T-helper 17 cell (primary cell): ENCODE data around the gene MAGI2. TPM values are rescaled to one million over a fixed set of nuclear protein-coding genes. Genes with fewer than 3 reads are reported as not detected.
"Not testable (repeated sequence)": the region's sequence is repeated elsewhere in the genome, so short reads cannot be mapped to it uniquely, and the experiment has no call there.

Source experiments
- ATAC-seq: fragments of 150-1000 bp; cut with Tn5 transposase; 2 replicates; pipeline ENCODE4 v1.10.0; 2021; ENCODE audit warnings: mild to moderate bottlenecking, moderate library complexity
- DNase-seq, 3 donors: peaks; one replicate each; pipeline versions ENCODE4 v3.0.0 to v3.0.0-alpha.2; 2020 to 2021
- H3K9me3 ChIP-seq: one replicate; pipeline ENCODE4 v1.7.0; 2013; ENCODE audit warnings: low read length, mild to moderate bottlenecking; ENCODE audit not compliant: control insufficient read depth, poor library complexity, severe bottlenecking
- H3K27ac Mint-ChIP-seq: one replicate; pipeline ENCODE4 v1.8.0; 2022; ENCODE audit warnings: mild to moderate bottlenecking, moderate library complexity, mixed read lengths
- H3K27me3 Mint-ChIP-seq: one replicate; pipeline ENCODE4 v1.8.0; 2022; ENCODE audit warnings: mixed read lengths
- H3K36me3 Mint-ChIP-seq: one replicate; pipeline ENCODE4 v1.8.0; 2022; ENCODE audit warnings: low read depth, mixed read lengths
- H3K4me1 Mint-ChIP-seq: one replicate; pipeline ENCODE4 v1.8.0; 2022; ENCODE audit warnings: mild to moderate bottlenecking, mixed read lengths
- H3K4me3 Mint-ChIP-seq: one replicate; pipeline ENCODE4 v1.8.0; 2022; ENCODE audit warnings: mild to moderate bottlenecking, moderate library complexity, mixed read lengths
- total RNA-seq, 4 donors: library from RNA in 2 of 4; stranded (reverse) in 2 of 4; gene quantifications; one replicate each; pipeline ENCODE4 v1.2.3 and lab custom pipeline; 2022 to 2026

The MAGI2 gene
- total RNA-seq, 2 donors from 2014 or later, result 0.73 TPM; not detected in 1

- ATAC-seq, H3K27ac Mint-ChIP-seq, H3K4me3 Mint-ChIP-seq, H3K9me3 ChIP-seq, DNase-seq, H3K36me3 Mint-ChIP-seq, H3K4me1 Mint-ChIP-seq, H3K27me3 Mint-ChIP-seq: not testable (repeated sequence)
These were observed 1164.0 kb downstream of the MAGI2 start for GRCh38 chr7:78289471-78289870.

GRCh38 chr7:78284945-78285344 lies 1168.5 kb downstream of the MAGI2 start:
- peaks cover 5% of the 10 kb centered on the region for H3K27me3 Mint-ChIP-seq
- no peaks in the 10 kb centered on the region for H3K9me3 ChIP-seq
- H3K27ac Mint-ChIP-seq, result no peak overlapping the region
- no peak overlapping the region for H3K4me3 Mint-ChIP-seq
- H3K36me3 Mint-ChIP-seq, result no peaks in the 10 kb centered on the region
- no peaks in the 10 kb centered on the region for H3K4me1 Mint-ChIP-seq
- DNase-seq, result no peak
- no peak for ATAC-seq

- Mint-ChIP-seq H3K4me1 (no peaks in the 10 kb centered on the region), H3K36me3 (no peaks in the 10 kb centered on the region), H3K4me3 (no peak overlapping the region), H3K27me3 (peaks cover 5% of the 10 kb centered on the region), H3K27ac (no peak overlapping the region)
- H3K9me3 ChIP-seq, result no peaks in the 10 kb centered on the region
- DNase-seq (no peak), ATAC-seq (no peak)
These were observed 1173.2 kb downstream of the MAGI2 start for GRCh38 chr7:78280276-78280675.

GRCh38 chr7:78279457-78279856 lies 1174.0 kb downstream of the MAGI2 start:
- Mint-ChIP-seq H3K27ac (no peak overlapping the region), H3K27me3 (peaks cover 5% of the 10 kb centered on the region), H3K36me3 (no peaks in the 10 kb centered on the region), H3K4me1 (no peaks in the 10 kb centered on the region), H3K4me3 (no peak overlapping the region)
- no peak for ATAC-seq
- DNase-seq, result no peak
- no peaks in the 10 kb centered on the region for H3K9me3 ChIP-seq

- Mint-ChIP-seq H3K27me3 (peaks cover 5% of the 10 kb centered on the region), H3K4me3 (no peak overlapping the region), H3K4me1 (no peaks in the 10 kb centered on the region), H3K36me3 (no peaks in the 10 kb centered on the region), H3K27ac (no peak overlapping the region)
- ATAC-seq, result no peak
- DNase-seq, result no peak
- no peaks in the 10 kb centered on the region for H3K9me3 ChIP-seq
These were observed 1174.4 kb downstream of the MAGI2 start for GRCh38 chr7:78279032-78279431.

- Mint-ChIP-seq H3K4me1 (no peaks in the 10 kb centered on the region), H3K27me3 (peaks cover 5% of the 10 kb centered on the region), H3K27ac (no peak overlapping the region), H3K4me3 (no peak overlapping the region), H3K36me3 (no peaks in the 10 kb centered on the region)
- no peak for ATAC-seq
- no peak for DNase-seq
- no peaks in the 10 kb centered on the region for H3K9me3 ChIP-seq
These were observed 1186.3 kb downstream of the MAGI2 start for GRCh38 chr7:78267141-78267540.

GRCh38 chr7:78265486-78265885 lies 1188.0 kb downstream of the MAGI2 start:
- Mint-ChIP-seq H3K4me3 (no peak overlapping the region), H3K27ac (no peak overlapping the region), H3K36me3 (no peaks in the 10 kb centered on the region), H3K27me3 (peaks cover 5% of the 10 kb centered on the region), H3K4me1 (no peaks in the 10 kb centered on the region)
- H3K9me3 ChIP-seq, result no peaks in the 10 kb centered on the region
- DNase-seq, result no peak
- no peak for ATAC-seq

- H3K27me3 Mint-ChIP-seq, result peaks cover 5% of the 10 kb centered on the region
- no peaks in the 10 kb centered on the region for H3K4me1 Mint-ChIP-seq
- H3K36me3 Mint-ChIP-seq, result no peaks in the 10 kb centered on the region
- H3K27ac Mint-ChIP-seq, result no peak overlapping the region
- H3K4me3 Mint-ChIP-seq, result no peak overlapping the region
- H3K9me3 ChIP-seq, result no peaks in the 10 kb centered on the region
- ATAC-seq (no peak), DNase-seq (no peak)
These were observed 1188.4 kb downstream of the MAGI2 start for GRCh38 chr7:78265071-78265470.

- no peak for ATAC-seq
- DNase-seq, result no peak
- Mint-ChIP-seq H3K36me3 (no peaks in the 10 kb centered on the region), H3K4me3 (no peak overlapping the region), H3K27me3 (peaks cover 5% of the 10 kb centered on the region), H3K27ac (no peak overlapping the region), H3K4me1 (no peaks in the 10 kb centered on the region)
- no peaks in the 10 kb centered on the region for H3K9me3 ChIP-seq
These were observed 1189.4 kb downstream of the MAGI2 start for GRCh38 chr7:78264105-78264504.

GRCh38 chr7:78261739-78262138 lies 1191.7 kb downstream of the MAGI2 start:
- Mint-ChIP-seq H3K4me3 (no peak overlapping the region), H3K27me3 (peaks cover 5% of the 10 kb centered on the region), H3K4me1 (no peaks in the 10 kb centered on the region), H3K36me3 (no peaks in the 10 kb centered on the region), H3K27ac (no peak overlapping the region)
- no peaks in the 10 kb centered on the region for H3K9me3 ChIP-seq
- no peak for DNase-seq
- ATAC-seq, result no peak

GRCh38 chr7:78261302-78261701 lies 1192.2 kb downstream of the MAGI2 start:
- no peaks in the 10 kb centered on the region for H3K4me1 Mint-ChIP-seq
- ATAC-seq (no peak), DNase-seq (no peak)
- H3K36me3 Mint-ChIP-seq, result no peaks in the 10 kb centered on the region
- H3K27ac Mint-ChIP-seq, result no peak overlapping the region
- no peak overlapping the region for H3K4me3 Mint-ChIP-seq
- peaks cover 5% of the 10 kb centered on the region for H3K27me3 Mint-ChIP-seq
- H3K9me3 ChIP-seq, result no peaks in the 10 kb centered on the region

- Mint-ChIP-seq H3K4me1 (no peaks in the 10 kb centered on the region), H3K36me3 (no peaks in the 10 kb centered on the region), H3K4me3 (no peak overlapping the region), H3K27ac (no peak overlapping the region), H3K27me3 (peaks cover 5% of the 10 kb centered on the region)
- DNase-seq, result no peak
- no peak for ATAC-seq
- H3K9me3 ChIP-seq, result no peaks in the 10 kb centered on the region
These were observed 1192.6 kb downstream of the MAGI2 start for GRCh38 chr7:78260826-78261225.

GRCh38 chr7:78254726-78255055 lies 1198.8 kb downstream of the MAGI2 start:
- Mint-ChIP-seq H3K27me3 (no peaks in the 10 kb centered on the region), H3K36me3 (no peaks in the 10 kb centered on the region), H3K27ac (no peak overlapping the region), H3K4me3 (no peak overlapping the region), H3K4me1 (no peaks in the 10 kb centered on the region)
- ATAC-seq (no peak), DNase-seq (no peak)
- no peaks in the 10 kb centered on the region for H3K9me3 ChIP-seq

GRCh38 chr7:78253850-78254725 lies 1199.4 kb downstream of the MAGI2 start:
- H3K27ac Mint-ChIP-seq, result no peak overlapping the region
- H3K36me3 Mint-ChIP-seq, result no peaks in the 10 kb centered on the region
- H3K4me3 Mint-ChIP-seq, result no peak overlapping the region
- no peaks in the 10 kb centered on the region for H3K4me1 Mint-ChIP-seq
- no peaks in the 10 kb centered on the region for H3K27me3 Mint-ChIP-seq
- no peaks in the 10 kb centered on the region for H3K9me3 ChIP-seq
- no peak for ATAC-seq
- no peak for DNase-seq
